Endothelial cell of umbilical vein (primary cell): ENCODE measurements around the gene CORO7. TPM values are rescaled to one million over a fixed set of nuclear protein-coding genes. Genes with fewer than 3 reads are reported as not detected.

ENCODE experiments used
- BruUV-seq: library from RNA; stranded (reverse); fragments of 400-500 nt; replicated peaks from 2 replicates; lab custom pipeline; 2021; lab: Mats Ljungman, UMichigan
- CTCF ChIA-PET: fragments of 300-600, 350-600 bp; sonication (Branson Sonifier 250); formaldehyde crosslinking; loops from one replicate; lab custom pipeline; 2021; ENCODE audit warnings: antibody characterized with exemption, inconsistent platforms; lab: Charles Lee
- POLR2A ChIA-PET: fragments of 300-600, 350-600 bp; sonication (Branson Sonifier 250); formaldehyde crosslinking; loops from one replicate; lab custom pipeline; 2021; ENCODE audit warnings: antibody characterized with exemption, inconsistent platforms; lab: Charles Lee
- DNase-seq: peaks from one replicate; pipeline ENCODE4 v3.0.0-alpha.2; 2011; ENCODE audit warnings: low read depth, low spot score
- FAIRE-seq: peaks from 2 replicates; lab custom pipeline; 2011; peaks lifted over from hg19 to GRCh38; lab: Jason Lieb, UNC
- H2AFZ ChIP-seq: 2 replicates; pipeline ENCODE4 v1.6.0; 2012; ENCODE audit warnings: low read depth, low read length, control low read depth, inconsistent platforms
- H3K27ac ChIP-seq: 2 replicates; pipeline ENCODE4 v1.5.1; 2011; ENCODE audit warnings: low read depth, mild to moderate bottlenecking, control low read depth, low read length, moderate library complexity; ENCODE audit not compliant: insufficient read depth
- H3K27me3 ChIP-seq, 2 experiments: 2 replicates each; pipeline versions ENCODE4 v1.6.0 to v1.6.1; 2011; ENCODE audit warnings: low read length in 2 of 2, mixed read lengths in 1 of 2; ENCODE audit not compliant: control insufficient read depth in 2 of 2, insufficient read depth in 2 of 2
- H3K36me3 ChIP-seq, 2 experiments: 2 replicates in 1 of 2; 3 replicates in 1 of 2; pipeline ENCODE4 v1.5.1; 2011; ENCODE audit warnings: low read length in 2 of 2, mild to moderate bottlenecking in 1 of 2, moderate library complexity in 1 of 2; ENCODE audit not compliant: control insufficient read depth in 2 of 2, insufficient read depth in 2 of 2; ENCODE audit errors: extremely low read depth in 1 of 2
- H3K4me1 ChIP-seq: 3 replicates; pipeline ENCODE4 v1.5.1; 2011; ENCODE audit warnings: mild to moderate bottlenecking, low read length; ENCODE audit not compliant: control insufficient read depth, insufficient read depth; ENCODE audit errors: extremely low read depth
- H3K4me2 ChIP-seq: 2 replicates; pipeline ENCODE4 v1.6.1; 2011; ENCODE audit warnings: low read length, control low read depth, mixed read lengths; ENCODE audit not compliant: insufficient read depth
- H3K4me3 ChIP-seq, 3 experiments: fragments of 200-600 bp in 1 of 3; sonication (generic), shearing (Covaris generic) in 1 of 3; replicated peaks in 1 of 3; 2 replicates each; pipeline ENCODE4 v1.5.1; 2011 to 2016; ENCODE audit warnings: control low read depth in 3 of 3, low read length in 3 of 3, mild to moderate bottlenecking in 2 of 3, inconsistent platforms in 1 of 3, low read depth in 1 of 3, moderate library complexity in 1 of 3; ENCODE audit not compliant: insufficient read depth in 1 of 3
- H3K79me2 ChIP-seq: 2 replicates; pipeline ENCODE4 v1.6.0; 2012; ENCODE audit warnings: low read length, inconsistent platforms; ENCODE audit not compliant: control insufficient read depth, insufficient read depth
- H3K9ac ChIP-seq: replicated peaks from 2 replicates; pipeline ENCODE3; 2011; ENCODE audit warnings: low read length, control low read depth; ENCODE audit not compliant: insufficient read depth; ENCODE audit errors: extremely low read depth
- H3K9me1 ChIP-seq: replicated peaks from 3 replicates; pipeline ENCODE4 v1.6.0; 2011; ENCODE audit warnings: mild to moderate bottlenecking, low read length; ENCODE audit not compliant: control insufficient read depth, insufficient read depth; ENCODE audit errors: extremely low read depth
- H3K9me3 ChIP-seq: replicated peaks from 2 replicates; pipeline ENCODE4 v1.5.1; 2012; ENCODE audit warnings: low read length, inconsistent platforms; ENCODE audit not compliant: control insufficient read depth, insufficient read depth
- H4K20me1 ChIP-seq: replicated peaks from 2 replicates; pipeline ENCODE3; 2011; ENCODE audit warnings: mild to moderate bottlenecking, low read length; ENCODE audit not compliant: control insufficient read depth, insufficient read depth; ENCODE audit errors: extremely low read depth
- EZH2 ChIP-seq: IDR thresholded peaks from 2 replicates; pipeline ENCODE4 v1.6.1; 2012; ENCODE audit warnings: borderline replicate concordance, low read depth, mild to moderate bottlenecking, moderate library complexity, low read length, inconsistent platforms; ENCODE audit not compliant: severe bottlenecking
- FOS ChIP-seq: IDR thresholded peaks from 2 replicates; pipeline ENCODE4 v1.6.1; 2011; ENCODE audit warnings: mild to moderate bottlenecking, low read length, moderate library complexity, borderline replicate concordance; ENCODE audit not compliant: insufficient read depth
- GATA2 ChIP-seq: IDR thresholded peaks from 2 replicates; pipeline ENCODE4 v1.7.0; 2011; ENCODE audit warnings: low read depth, mild to moderate bottlenecking, moderate library complexity, mixed read lengths, low read length; ENCODE audit not compliant: insufficient read length, insufficient read depth
- JUN ChIP-seq: IDR thresholded peaks from 2 replicates; pipeline ENCODE4 v1.6.1; 2011; ENCODE audit warnings: borderline replicate concordance, low read depth; ENCODE audit not compliant: insufficient read length, insufficient read depth
- MYC ChIP-seq: IDR thresholded peaks from one replicate; pipeline ENCODE4 v1.6.1; 2011; ENCODE audit warnings: mild to moderate bottlenecking, low read depth, low read length
- POLR2A ChIP-seq: IDR thresholded peaks from 2 replicates; pipeline ENCODE4 v1.6.1; 2012; ENCODE audit warnings: low read depth, mild to moderate bottlenecking, control low read depth, low read length
- POLR2AphosphoS5 ChIP-seq: IDR thresholded peaks from 2 replicates; pipeline ENCODE4 v1.6.1; 2012; ENCODE audit warnings: low read depth, mild to moderate bottlenecking, control low read depth, low read length, moderate library complexity; ENCODE audit not compliant: insufficient read depth
- dilution Hi-C: fragments of 300-500 bp; cut with MboI; formaldehyde crosslinking; loops from one replicate; pipeline ENCODE4 v1.15.0; 2019; ENCODE audit warnings: low sequenced_read_pairs; ENCODE audit not compliant: extremely low pct_ligation_motif_present
- intact Hi-C: fragments of 100-400 bp; cut with micrococcal nuclease; formaldehyde crosslinking; loops from one replicate; pipeline ENCODE4 v1.10.0; 2022
- polyA plus RNA-seq, 4 experiments: library from polyadenylated mRNA; depleted of rRNA in 3 of 4; stranded (reverse) in 3 of 4; unstranded in 1 of 4; fragments of >200 nt; gene quantifications; 2 replicates each; pipeline versions ENCODE4 v1.2.1 to v1.2.3, GENCODE V29; 2011 to 2012; ENCODE audit warnings: missing spikeins in 1 of 4
- total RNA-seq: library from RNA; stranded (reverse); gene quantifications from 2 replicates; pipeline ENCODE4 v1.2.3, GENCODE V29; 2021
- TF ChIP-seq, protein P1 (sequence below): IDR thresholded peaks from 2 replicates; pipeline ENCODE4 v1.6.1; 2011; ENCODE audit not compliant: insufficient read depth, insufficient read length
- TF ChIP-seq, protein P2 (sequence below), 2 donors: IDR thresholded peaks; 1 replicate in 1 of 2; 2 replicates in 1 of 2; pipeline ENCODE4 v1.5.1; 2011; ENCODE audit warnings: low read length in 2 of 2, mild to moderate bottlenecking in 2 of 2, moderate library complexity in 2 of 2, control low read depth in 1 of 2, inconsistent platforms in 1 of 2, low read depth in 1 of 2; ENCODE audit not compliant: insufficient read depth in 1 of 2; ENCODE audit errors: extremely low read depth in 1 of 2

Gene CORO7
- total and polyA plus RNA-seq, 2 donors (not counting 3 experiments of a cell fraction or from before 2014, with no cell fraction given), result 42.5 to 72.3 TPM

GRCh38 chr16:4450430-4450829 lies 34.0 kb upstream of the CORO7 start:
- H3K9me1 ChIP-seq, result no peaks in the 10 kb centered on the region
- no peak overlapping the region for H3K4me2 ChIP-seq
- no peak overlapping the region for H3K27ac ChIP-seq
- no peaks in the 10 kb centered on the region for H3K9me3 ChIP-seq
- H2AFZ ChIP-seq, result no peak overlapping the region
- H4K20me1 ChIP-seq, result no peaks in the 10 kb centered on the region
- BruUV-seq, result no TSS peak
- no peaks in the 10 kb centered on the region for H3K79me2 ChIP-seq
- H3K4me1 ChIP-seq, result no peaks in the 10 kb centered on the region
- H3K36me3 ChIP-seq, result peaks cover 21 to 55% of the 10 kb centered on the region in 2 experiments
- ChIA-PET POLR2A (no interaction called here), CTCF (no interaction called here)
- no peaks in the 10 kb centered on the region for H3K27me3 ChIP-seq
- intact Hi-C loops, result no loop called here
- no peak for DNase-seq
- no peak overlapping the region for H3K4me3 ChIP-seq
- dilution Hi-C loops, result no loop called here
- no peak overlapping the region for H3K9ac ChIP-seq
- no peak for FAIRE-seq
- TF ChIP-seq EZH2 (no peak), POLR2AphosphoS5 (no peak), POLR2A (no peak), JUN (no peak), MYC (no peak), GATA2 (no peak), FOS (no peak)
- TF ChIP-seq, protein P1, sequence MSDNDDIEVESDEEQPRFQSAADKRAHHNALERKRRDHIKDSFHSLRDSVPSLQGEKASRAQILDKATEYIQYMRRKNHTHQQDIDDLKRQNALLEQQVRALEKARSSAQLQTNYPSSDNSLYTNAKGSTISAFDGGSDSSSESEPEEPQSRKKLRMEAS, result no peak
- TF ChIP-seq, protein P2, sequence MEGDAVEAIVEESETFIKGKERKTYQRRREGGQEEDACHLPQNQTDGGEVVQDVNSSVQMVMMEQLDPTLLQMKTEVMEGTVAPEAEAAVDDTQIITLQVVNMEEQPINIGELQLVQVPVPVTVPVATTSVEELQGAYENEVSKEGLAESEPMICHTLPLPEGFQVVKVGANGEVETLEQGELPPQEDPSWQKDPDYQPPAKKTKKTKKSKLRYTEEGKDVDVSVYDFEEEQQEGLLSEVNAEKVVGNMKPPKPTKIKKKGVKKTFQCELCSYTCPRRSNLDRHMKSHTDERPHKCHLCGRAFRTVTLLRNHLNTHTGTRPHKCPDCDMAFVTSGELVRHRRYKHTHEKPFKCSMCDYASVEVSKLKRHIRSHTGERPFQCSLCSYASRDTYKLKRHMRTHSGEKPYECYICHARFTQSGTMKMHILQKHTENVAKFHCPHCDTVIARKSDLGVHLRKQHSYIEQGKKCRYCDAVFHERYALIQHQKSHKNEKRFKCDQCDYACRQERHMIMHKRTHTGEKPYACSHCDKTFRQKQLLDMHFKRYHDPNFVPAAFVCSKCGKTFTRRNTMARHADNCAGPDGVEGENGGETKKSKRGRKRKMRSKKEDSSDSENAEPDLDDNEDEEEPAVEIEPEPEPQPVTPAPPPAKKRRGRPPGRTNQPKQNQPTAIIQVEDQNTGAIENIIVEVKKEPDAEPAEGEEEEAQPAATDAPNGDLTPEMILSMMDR (IDR thresholded peaks at IDR 0.05; ENCODE audit: extremely low read depth in 1 of 2, insufficient read depth in 1 of 2, low read depth in 1 of 2, low read length in 2 of 2), result no peak
